A673 (cell line): ENCODE data around the gene ANKRD52. TPM values are rescaled to one million over a fixed set of nuclear protein-coding genes. Genes with fewer than 3 reads are reported as not detected.
"Not testable (repeated sequence)": the region's sequence is repeated elsewhere in the genome, so short reads cannot be mapped to it uniquely, and the experiment has no call there.

Experiments used
- BruUV-seq: library from RNA; stranded (reverse); fragments of 400-500 nt; replicated peaks from 2 replicates; lab custom pipeline; 2021; lab: Mats Ljungman, UMichigan
- CTCF ChIA-PET: fragments of 300-600 bp; sonication (Branson Sonifier 250); formaldehyde crosslinking; loops from one replicate; lab custom pipeline; 2022; ENCODE audit warnings: antibody characterized with exemption; lab: Charles Lee
- POLR2A ChIA-PET: fragments of 300-600 bp; sonication (Branson Sonifier 250); formaldehyde crosslinking; loops from one replicate; lab custom pipeline; 2022; ENCODE audit warnings: antibody characterized with exemption; ENCODE audit not compliant: low non-redundant PET; lab: Charles Lee
- DNase-seq: peaks from one replicate; pipeline ENCODE4 v3.0.0-alpha.2; 2015; ENCODE audit warnings: low spot score
- H3K27ac ChIP-seq: fragments of 200-600 bp; sonication (generic); 2 replicates; pipeline ENCODE4 v1.5.1; 2016; ENCODE audit warnings: mixed run types, low read depth, mild to moderate bottlenecking, mixed read lengths, antibody characterized with exemption, low read length; ENCODE audit not compliant: poor library complexity, severe bottlenecking
- H3K27me3 ChIP-seq: fragments of 200-600 bp; sonication (generic); replicated peaks from 2 replicates; pipeline ENCODE4 v1.6.1; 2017; ENCODE audit warnings: mixed run types, low read depth, mild to moderate bottlenecking, mixed read lengths, antibody characterized with exemption, low read length; ENCODE audit not compliant: insufficient read depth, poor library complexity
- H3K36me3 ChIP-seq: fragments of 200-600 bp; sonication (generic); 2 replicates; pipeline ENCODE4 v1.6.1; 2016; ENCODE audit warnings: mixed run types, mild to moderate bottlenecking, mixed read lengths, antibody characterized with exemption, low read length; ENCODE audit not compliant: insufficient read depth, poor library complexity, severe bottlenecking
- H3K4me1 ChIP-seq: fragments of 200-600 bp; sonication (generic); 2 replicates; pipeline ENCODE4 v1.6.1; 2017; ENCODE audit warnings: mixed run types, mild to moderate bottlenecking, mixed read lengths, antibody characterized with exemption, low read length; ENCODE audit not compliant: insufficient read depth, poor library complexity, severe bottlenecking
- H3K4me3 ChIP-seq: fragments of 200-600 bp; sonication (generic); 2 replicates; pipeline ENCODE4 v1.5.1; 2016; ENCODE audit warnings: low read depth, mixed run types, mild to moderate bottlenecking, mixed read lengths, low read length; ENCODE audit not compliant: poor library complexity, severe bottlenecking
- H3K9me3 ChIP-seq: fragments of 200-600 bp; sonication (generic); 2 replicates; pipeline ENCODE4 v1.6.1; 2016; ENCODE audit warnings: mixed run types, low read depth, mild to moderate bottlenecking, mixed read lengths, antibody characterized with exemption, low read length; ENCODE audit not compliant: poor library complexity, severe bottlenecking
- CTCF ChIP-seq: fragments of 300-800, 200-600 bp; sonication (generic); conservative IDR thresholded peaks from 2 replicates; pipeline ENCODE4 v1.5.1; 2017; ENCODE audit warnings: low read depth, mild to moderate bottlenecking, antibody characterized with exemption, low read length, moderate library complexity, mixed read lengths
- EZH2 ChIP-seq: fragments of 200-600 bp; sonication (generic); IDR thresholded peaks from 2 replicates; pipeline ENCODE4 v1.6.1; 2017; ENCODE audit warnings: borderline replicate concordance, low read depth, mild to moderate bottlenecking, mixed read lengths, antibody characterized with exemption, low read length; ENCODE audit not compliant: poor library complexity, severe bottlenecking
- intact Hi-C: fragments of 100-400 bp; cut with micrococcal nuclease; formaldehyde crosslinking; loops from one replicate; pipeline ENCODE4 v1.10.0; 2022; ENCODE audit not compliant: unreplicated experiment
- total RNA-seq: library from RNA; stranded (reverse); gene quantifications from 2 replicates; pipeline ENCODE4 v1.2.3, GENCODE V29; 2021

ANKRD52 gene
- total RNA-seq, 1 experiment from 2014 or later = 74.7 TPM

- H3K27me3 ChIP-seq, H3K36me3 ChIP-seq, H3K4me3 ChIP-seq, POLR2A ChIA-PET, DNase-seq, H3K4me1 ChIP-seq, H3K27ac ChIP-seq, CTCF ChIA-PET, intact Hi-C loops, H3K9me3 ChIP-seq, BruUV-seq: not testable (repeated sequence)
- peak; percentile 28; the same call in 1 of the 2 replicates for TF ChIP-seq CTCF
Observed at GRCh38 chr12:56262955-56263354, 4.8 kb upstream of the ANKRD52 start.

GRCh38 chr12:56261503-56262232, 3.5 kb upstream of the ANKRD52 start:
- Histone ChIP-seq H3K27me3 (no peaks in the 10 kb centered on the region), H3K4me3 (no peak overlapping the region), H3K27ac (no peak overlapping the region), H3K9me3 (no peaks in the 10 kb centered on the region), H3K36me3 (peaks cover 6% of the 10 kb centered on the region), H3K4me1 (peaks cover 15% of the 10 kb centered on the region)
- no TSS peak for BruUV-seq
- DNase-seq = no peak
- intact Hi-C loops = no loop called here
- CTCF ChIA-PET = no interaction called here
- POLR2A ChIA-PET = no interaction called here
- TF ChIP-seq EZH2 = no peak
- no peak for TF ChIP-seq CTCF

- Histone ChIP-seq H3K4me3 (no peak overlapping the region), H3K4me1 (peaks cover 20% of the 10 kb centered on the region), H3K27ac (no peak overlapping the region), H3K9me3 (no peaks in the 10 kb centered on the region), H3K27me3 (no peaks in the 10 kb centered on the region), H3K36me3 (peaks cover 12% of the 10 kb centered on the region)
- BruUV-seq = no TSS peak
- TF ChIP-seq CTCF (no peak), EZH2 (no peak)
- intact Hi-C loops = no loop called here
- ChIA-PET POLR2A (no interaction called here), CTCF (no interaction called here)
- no peak for DNase-seq
Observed at GRCh38 chr12:56260921-56261320, 2.7 kb upstream of the ANKRD52 start.
